NCI-H774 (cell line): ENCODE measurements around the gene UNC5C.

ENCODE experiments used
- DNase-seq: peaks from one replicate; lab custom pipeline; 2025; lab: John Stamatoyannopoulos, UW

UNC5C gene

GRCh38 chr4:95546866-95547714 lies 1.7 kb downstream of the UNC5C start:
- no peak for DNase-seq

GRCh38 chr4:95546221-95546620 lies 2.6 kb downstream of the UNC5C start:
- no peak for DNase-seq

DNA sequence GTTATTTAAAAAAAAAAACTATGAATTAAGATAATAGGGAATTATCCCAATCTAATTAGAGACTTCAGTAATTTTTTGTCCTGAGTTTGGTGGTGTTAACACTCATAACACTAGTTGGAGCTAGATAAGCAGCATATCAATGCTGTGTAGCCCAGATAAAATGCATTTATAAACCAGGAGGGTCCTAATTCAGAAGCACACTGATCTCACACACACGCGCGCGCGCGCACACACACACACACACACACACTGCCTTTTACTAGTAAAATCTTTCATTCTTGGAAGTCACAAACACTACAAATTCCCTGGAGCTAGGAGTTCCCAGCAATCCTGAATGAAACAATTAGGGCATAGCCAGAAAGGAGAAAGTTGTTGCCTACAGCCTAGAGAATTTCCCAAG lies 3.2 kb downstream of the UNC5C start:
- no peak for DNase-seq

DNA sequence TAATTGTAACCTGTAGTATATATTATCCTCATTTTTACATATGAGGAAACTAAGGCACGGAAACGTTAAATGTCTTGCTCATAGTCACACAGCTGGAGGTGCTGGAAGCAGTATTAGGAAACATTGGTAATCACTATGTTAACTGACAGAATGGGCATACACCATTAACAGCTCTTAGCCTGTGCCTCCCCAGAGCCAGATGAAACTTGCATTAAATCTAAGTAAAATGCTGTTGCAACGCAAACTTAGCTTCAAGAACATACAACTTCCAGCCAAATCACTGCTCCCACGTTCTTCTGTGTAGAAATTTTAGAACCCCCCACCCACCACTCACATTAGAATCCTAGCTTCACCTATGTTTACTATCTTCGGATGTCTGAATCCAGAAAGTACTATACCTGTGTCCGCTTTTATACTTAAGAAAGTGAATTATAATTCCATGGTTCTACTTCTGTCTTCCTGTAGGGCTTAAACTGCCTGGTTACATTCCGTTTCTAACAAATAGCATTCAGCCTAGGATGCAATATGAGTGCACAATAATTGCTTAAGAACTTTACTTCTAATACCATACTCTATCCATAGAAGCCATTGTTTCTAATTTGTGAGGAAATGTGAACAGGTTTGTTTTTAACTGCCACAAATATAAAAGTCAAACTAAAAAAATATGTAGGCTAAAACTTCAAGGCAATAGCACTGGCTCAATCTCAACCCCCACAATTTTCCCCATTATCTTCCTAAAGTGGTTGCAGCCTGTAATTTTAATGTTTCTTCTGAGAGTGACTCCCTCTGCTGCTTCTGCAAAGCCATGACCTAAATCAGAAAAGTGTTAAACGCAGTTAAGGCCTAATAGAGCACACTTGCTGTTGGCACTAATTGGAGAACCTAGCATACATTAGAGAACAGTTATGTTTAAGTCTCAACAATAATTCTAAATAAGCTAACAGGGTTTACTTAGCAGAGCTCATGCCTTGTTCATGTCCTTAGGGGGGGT lies 4.4 kb downstream of the UNC5C start:
- no peak for DNase-seq

DNA sequence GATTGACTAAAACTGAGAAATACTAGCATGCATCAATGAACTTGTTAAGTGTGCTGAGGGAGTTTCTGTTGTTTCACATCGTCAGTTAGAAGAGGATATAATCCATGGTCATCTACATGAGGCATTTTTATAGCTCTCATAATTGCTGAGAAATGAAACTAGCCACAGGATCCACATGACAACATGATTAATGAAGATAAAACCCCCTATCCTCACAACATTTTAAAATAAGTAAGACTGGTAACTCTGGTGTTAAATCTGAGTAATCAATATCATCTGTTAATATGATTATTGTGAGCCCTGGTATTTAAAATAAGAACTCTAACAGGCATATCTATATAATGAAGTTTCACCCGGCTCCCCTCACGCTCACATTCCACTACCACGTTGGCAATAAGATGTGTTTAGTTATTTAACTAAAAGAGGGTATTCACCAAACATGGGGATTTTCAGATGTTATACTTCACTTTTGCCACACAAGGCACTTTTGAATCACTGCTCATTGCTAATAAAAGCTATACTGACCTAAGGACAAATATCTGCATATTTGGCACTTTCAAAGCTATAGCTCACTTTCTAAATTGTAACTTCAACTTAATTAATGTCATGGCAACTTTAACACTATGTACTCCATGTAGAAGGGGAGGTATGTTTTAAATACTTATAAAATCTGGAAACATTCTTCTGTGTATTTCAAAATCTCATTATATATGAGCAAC lies 6.7 kb downstream of the UNC5C start:
- DNase-seq = no peak

DNA sequence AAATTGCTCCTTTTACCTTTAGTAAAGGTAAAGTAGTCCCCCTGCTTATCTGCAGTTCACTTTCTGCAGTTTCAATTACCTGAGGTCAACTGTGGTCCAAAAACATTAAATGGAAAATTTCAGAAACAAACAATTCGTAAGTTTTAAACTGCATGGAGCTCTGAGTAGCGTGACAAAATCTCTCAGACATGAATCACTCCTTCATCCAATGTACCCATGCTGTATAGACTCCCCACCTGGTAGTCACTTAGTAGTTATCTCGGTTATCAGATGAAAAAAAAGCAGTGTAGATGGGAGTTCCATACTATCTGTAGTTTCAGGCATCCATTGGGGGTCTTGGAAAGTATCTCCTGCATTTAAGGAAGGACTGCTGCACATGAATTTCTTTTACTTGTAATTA lies 7.7 kb downstream of the UNC5C start:
- DNase-seq = no peak

- DNase-seq = no peak
Measured at GRCh38 chr4:95540227-95540626, 8.5 kb downstream of the UNC5C start.

GRCh38 chr4:95539106-95539505 lies 9.7 kb downstream of the UNC5C start:
- no peak for DNase-seq

DNA sequence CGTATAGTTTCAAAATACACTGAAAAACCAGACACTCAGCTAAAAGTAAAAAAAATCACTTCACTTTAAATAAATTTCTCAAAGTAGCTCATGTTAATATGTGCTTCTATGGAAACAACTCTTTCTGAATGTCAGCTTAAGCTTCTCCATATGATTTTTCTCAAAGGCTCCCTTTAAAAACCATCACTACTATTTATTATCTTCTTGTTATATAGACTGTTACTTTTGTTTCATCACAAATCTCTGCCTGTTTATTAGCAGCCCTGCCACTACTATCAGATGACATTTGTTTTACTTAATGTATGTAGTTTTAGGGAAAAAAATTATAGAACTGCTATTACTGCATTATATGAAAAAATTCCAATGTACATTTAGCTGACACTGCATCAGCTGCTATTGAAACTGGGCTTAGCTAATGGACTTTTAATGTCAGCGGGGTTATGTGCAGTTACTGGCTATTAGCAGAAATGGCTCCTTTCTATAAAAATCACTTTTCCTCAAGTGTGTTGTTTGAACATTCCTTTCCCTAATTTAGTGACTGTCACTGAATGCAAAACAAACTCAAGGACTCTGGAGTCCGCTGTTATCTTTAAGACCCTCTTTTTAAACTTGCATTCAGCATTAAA lies 10.8 kb downstream of the UNC5C start:
- DNase-seq = no peak

GRCh38 chr4:95537191-95537590 lies 11.6 kb downstream of the UNC5C start:
- DNase-seq = no peak

- no peak for DNase-seq
Measured at GRCh38 chr4:95536650-95537049, 12.1 kb downstream of the UNC5C start.

DNA sequence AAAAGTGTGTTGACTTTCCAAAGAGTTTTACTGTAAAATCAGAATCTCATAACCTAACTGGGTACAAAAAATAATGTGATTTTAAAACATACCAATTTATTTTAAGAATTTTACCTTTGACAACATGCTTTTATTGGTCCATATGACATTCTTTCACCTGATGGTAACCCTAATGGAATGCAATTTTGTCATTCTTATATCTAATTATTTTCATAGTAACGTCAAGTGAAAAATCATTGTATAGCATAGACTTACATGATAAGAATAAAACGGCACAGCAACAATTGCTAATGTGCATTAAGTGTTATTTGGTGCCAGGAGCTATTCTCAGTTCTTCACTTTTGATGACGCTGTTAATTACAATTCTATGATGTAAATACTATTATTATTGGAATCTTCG lies 13.6 kb downstream of the UNC5C start:
- DNase-seq = no peak

GRCh38 chr4:95534032-95534431 lies 14.7 kb downstream of the UNC5C start:
- DNase-seq = no peak

- DNase-seq = no peak
Measured at GRCh38 chr4:95533254-95533653, 15.5 kb downstream of the UNC5C start.

GRCh38 chr4:95532305-95532704 lies 16.5 kb downstream of the UNC5C start:
- DNase-seq = no peak

DNA sequence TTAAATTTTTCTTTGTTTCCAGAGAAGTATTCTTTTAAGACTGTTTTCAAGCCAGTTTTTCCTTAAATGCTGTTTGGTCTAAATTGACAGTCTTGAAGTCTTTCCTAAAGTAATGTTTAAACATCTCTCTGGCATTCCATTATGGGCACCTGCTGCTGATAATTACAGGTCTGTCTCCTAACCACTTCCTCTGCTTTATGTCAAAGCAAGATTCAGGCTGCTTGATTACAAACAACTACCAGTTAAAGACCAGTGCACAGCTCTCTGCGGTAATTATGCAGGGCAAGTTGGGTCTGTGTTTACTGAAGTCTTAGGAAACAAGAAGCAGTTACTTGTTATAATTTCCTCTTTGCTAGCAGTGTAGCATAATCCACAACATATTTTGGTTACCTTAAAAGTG lies 17.6 kb downstream of the UNC5C start:
- no peak for DNase-seq

GRCh38 chr4:95529946-95530345 lies 18.8 kb downstream of the UNC5C start:
- DNase-seq = no peak

DNA sequence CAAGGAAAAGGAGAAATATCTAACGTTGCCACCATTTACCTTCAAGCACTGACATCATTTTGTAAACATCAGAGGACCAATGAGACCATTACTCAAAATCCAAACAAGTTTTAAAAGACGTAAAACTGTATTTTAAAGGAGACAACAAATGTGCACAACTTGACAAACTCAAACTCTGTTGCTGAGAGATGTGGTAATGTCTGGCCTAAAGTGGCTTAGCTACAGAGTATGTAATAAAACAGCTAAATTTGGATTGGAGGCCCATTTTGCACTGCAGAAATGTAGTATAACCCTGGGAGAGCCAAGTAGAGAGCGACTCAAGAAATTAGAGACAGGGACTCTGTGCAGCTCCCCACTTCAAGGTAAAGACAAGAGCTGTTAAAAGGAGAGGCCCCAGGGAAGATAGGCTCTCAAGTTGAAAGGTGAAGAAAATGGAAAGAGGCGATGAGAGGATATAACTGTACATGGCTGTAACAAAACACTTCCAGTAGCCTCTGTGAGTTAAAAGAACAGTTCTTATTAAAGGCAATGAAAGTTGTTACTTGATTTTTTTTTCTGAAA lies 20.3 kb downstream of the UNC5C start:
- no peak for DNase-seq

GRCh38 chr4:95526075-95526474 lies 22.7 kb downstream of the UNC5C start:
- DNase-seq = no peak

GRCh38 chr4:95524729-95525128 lies 24.0 kb downstream of the UNC5C start:
- DNase-seq = no peak

- DNase-seq = no peak
Measured at GRCh38 chr4:95524184-95524583, 24.6 kb downstream of the UNC5C start.
